ENCODE data around the gene NEGR1. TPM values are rescaled to one million over a fixed set of nuclear protein-coding genes. Genes with fewer than 3 reads are reported as not detected.

NEGR1 gene
- total RNA-seq, 4 donors from 2014 or later: 7.0 to 10.0 (median 8.1) TPM

DNA sequence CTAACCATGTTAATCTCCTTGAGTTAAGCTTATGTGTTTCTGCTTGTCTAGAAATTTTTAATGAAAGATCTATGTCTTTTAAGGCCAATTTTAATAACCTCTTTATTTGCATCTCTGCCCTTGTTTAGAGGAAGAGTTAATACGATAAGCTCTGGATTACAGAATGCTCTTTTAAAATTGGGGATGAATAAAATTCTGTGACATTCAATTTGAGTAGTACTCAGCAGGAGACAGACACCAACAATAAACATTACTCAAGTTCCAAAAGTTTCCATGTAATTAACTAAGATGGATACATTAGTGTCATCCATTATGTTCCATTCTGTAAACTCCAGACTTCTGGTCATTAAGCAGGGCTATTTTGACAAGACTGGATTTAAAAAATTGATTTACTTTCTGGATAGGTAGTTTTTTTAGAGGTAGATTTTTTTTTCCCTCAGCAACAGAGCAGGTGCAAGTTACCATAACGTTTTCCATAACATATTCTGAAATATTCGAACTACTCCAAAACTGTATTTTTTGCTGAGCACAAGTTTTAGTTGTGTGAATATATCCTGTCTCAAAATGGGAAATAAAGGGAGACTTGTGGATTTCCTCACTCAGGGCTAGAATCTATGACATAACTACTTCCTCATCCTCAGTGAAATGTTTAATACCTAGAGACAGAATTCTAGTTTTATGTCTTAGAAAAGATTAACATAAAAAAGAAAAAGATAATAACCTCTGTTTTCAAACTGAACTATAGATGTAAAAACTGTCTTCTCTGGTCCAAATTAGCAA is 221.7 kb downstream of the NEGR1 start:
- Histone ChIP-seq H3K27ac (no peak overlapping the region), H3K4me1 (peaks cover 0 to 5% (median 0%) of the 10 kb centered on the region in 4 donors), H3K4me3 (no peak overlapping the region), H3K27me3 (no peaks in the 10 kb centered on the region), H3K36me3 (no peaks in the 10 kb centered on the region), H3K9me3 (no peaks in the 10 kb centered on the region)
- no peak for DNase-seq
- WGBS, 2 donors (ENCODE audit: low coverage in 1 of 2): 67 to 68% methylated on average over 3 of the region's 3 CpGs
- TF ChIP-seq POLR2AphosphoS5 (IDR thresholded peaks at IDR 0.05) (no peak), EP300 (IDR thresholded peaks at IDR 0.05; ENCODE audit: low read depth) (no peak), POLR2A (IDR thresholded peaks at IDR 0.05) (no peak)
- TF ChIP-seq, protein P1, sequence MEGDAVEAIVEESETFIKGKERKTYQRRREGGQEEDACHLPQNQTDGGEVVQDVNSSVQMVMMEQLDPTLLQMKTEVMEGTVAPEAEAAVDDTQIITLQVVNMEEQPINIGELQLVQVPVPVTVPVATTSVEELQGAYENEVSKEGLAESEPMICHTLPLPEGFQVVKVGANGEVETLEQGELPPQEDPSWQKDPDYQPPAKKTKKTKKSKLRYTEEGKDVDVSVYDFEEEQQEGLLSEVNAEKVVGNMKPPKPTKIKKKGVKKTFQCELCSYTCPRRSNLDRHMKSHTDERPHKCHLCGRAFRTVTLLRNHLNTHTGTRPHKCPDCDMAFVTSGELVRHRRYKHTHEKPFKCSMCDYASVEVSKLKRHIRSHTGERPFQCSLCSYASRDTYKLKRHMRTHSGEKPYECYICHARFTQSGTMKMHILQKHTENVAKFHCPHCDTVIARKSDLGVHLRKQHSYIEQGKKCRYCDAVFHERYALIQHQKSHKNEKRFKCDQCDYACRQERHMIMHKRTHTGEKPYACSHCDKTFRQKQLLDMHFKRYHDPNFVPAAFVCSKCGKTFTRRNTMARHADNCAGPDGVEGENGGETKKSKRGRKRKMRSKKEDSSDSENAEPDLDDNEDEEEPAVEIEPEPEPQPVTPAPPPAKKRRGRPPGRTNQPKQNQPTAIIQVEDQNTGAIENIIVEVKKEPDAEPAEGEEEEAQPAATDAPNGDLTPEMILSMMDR (IDR thresholded peaks at IDR 0.05): no peak
- in situ Hi-C loops (cut with MboI; ENCODE audit: low pct_ligation_motif_present in 1 of 4, low pct_unique_long_range_greater_than_20kb in 1 of 4, low sequenced_read_pairs in 3 of 4) (no loop called here), intact Hi-C loops (cut with DNase I; ENCODE audit: low total_unique reads) (no loop called here)

GRCh38 chr1:72056516-72056915 is 225.8 kb downstream of the NEGR1 start:
- TF ChIP-seq, protein P1 (IDR thresholded peaks at IDR 0.05): no peak
- no peak for TF ChIP-seq POLR2AphosphoS5 (IDR thresholded peaks at IDR 0.05)
- TF ChIP-seq EP300 (IDR thresholded peaks at IDR 0.05; ENCODE audit: low read depth): no peak
- TF ChIP-seq POLR2A (IDR thresholded peaks at IDR 0.05): no peak
- H3K27ac ChIP-seq: no peak overlapping the region
- no peaks in the 10 kb centered on the region for H3K9me3 ChIP-seq
- in situ Hi-C loops (cut with MboI; ENCODE audit: low pct_ligation_motif_present in 1 of 4, low pct_unique_long_range_greater_than_20kb in 1 of 4, low sequenced_read_pairs in 3 of 4) (no loop called here), intact Hi-C loops (cut with DNase I; ENCODE audit: low total_unique reads) (no loop called here)
- peaks cover 0 to 3% (median 0%) of the 10 kb centered on the region in 4 donors for H3K4me1 ChIP-seq
- H3K4me3 ChIP-seq: no peak overlapping the region
- no peaks in the 10 kb centered on the region for H3K36me3 ChIP-seq
- DNase-seq: no peak
- no peaks in the 10 kb centered on the region for H3K27me3 ChIP-seq
- WGBS, 2 donors (ENCODE audit: low coverage in 1 of 2): 85 to 94% methylated on average over 2 of the region's 2 CpGs

- WGBS, 2 donors (ENCODE audit: low coverage in 1 of 2): 48% methylated on average over 2 of the region's 2 CpGs
- no peaks in the 10 kb centered on the region for H3K9me3 ChIP-seq
- intact Hi-C loops (cut with DNase I; ENCODE audit: low total_unique reads): no loop called here
- no peak overlapping the region for H3K4me3 ChIP-seq
- TF ChIP-seq, protein P1 (IDR thresholded peaks at IDR 0.05): no peak
- TF ChIP-seq EP300 (IDR thresholded peaks at IDR 0.05; ENCODE audit: low read depth) (no peak), POLR2A (IDR thresholded peaks at IDR 0.05) (no peak), POLR2AphosphoS5 (IDR thresholded peaks at IDR 0.05) (no peak)
- no peaks in the 10 kb centered on the region for H3K36me3 ChIP-seq
- in situ Hi-C loops (cut with MboI; ENCODE audit: low pct_ligation_motif_present in 1 of 4, low pct_unique_long_range_greater_than_20kb in 1 of 4, low sequenced_read_pairs in 3 of 4): no loop called here
- H3K27me3 ChIP-seq: no peaks in the 10 kb centered on the region
- no peak for DNase-seq
- H3K27ac ChIP-seq: no peak overlapping the region
- peaks cover 0 to 4% (median 0%) of the 10 kb centered on the region in 4 donors for H3K4me1 ChIP-seq
These were observed 230.8 kb downstream of the NEGR1 start for GRCh38 chr1:72051538-72051937.

GRCh38 chr1:72050551-72050950 is 231.8 kb downstream of the NEGR1 start:
- Histone ChIP-seq H3K27ac (no peak overlapping the region), H3K4me3 (no peak overlapping the region), H3K27me3 (no peaks in the 10 kb centered on the region), H3K36me3 (no peaks in the 10 kb centered on the region), H3K9me3 (no peaks in the 10 kb centered on the region), H3K4me1 (peaks cover 0 to 4% (median 0%) of the 10 kb centered on the region in 4 donors)
- no peak for DNase-seq
- TF ChIP-seq EP300 (IDR thresholded peaks at IDR 0.05; ENCODE audit: low read depth) (no peak), POLR2A (IDR thresholded peaks at IDR 0.05) (no peak), POLR2AphosphoS5 (IDR thresholded peaks at IDR 0.05) (no peak)
- TF ChIP-seq, protein P1 (IDR thresholded peaks at IDR 0.05): no peak
- in situ Hi-C loops (cut with MboI; ENCODE audit: low pct_ligation_motif_present in 1 of 4, low pct_unique_long_range_greater_than_20kb in 1 of 4, low sequenced_read_pairs in 3 of 4) (no loop called here), intact Hi-C loops (cut with DNase I; ENCODE audit: low total_unique reads) (no loop called here)

Measured in transverse colon (tissue), 4 donors.